ENCODE data around the gene OR1M1. TPM values are rescaled to one million over a fixed set of nuclear protein-coding genes. Genes with fewer than 3 reads are reported as not detected.

OR1M1 gene
- total and polyA plus RNA-seq, 9 of the 15 experiments (the other 6 are each of a cell fraction or from before 2014, with no cell fraction given), result not detected

DNA sequence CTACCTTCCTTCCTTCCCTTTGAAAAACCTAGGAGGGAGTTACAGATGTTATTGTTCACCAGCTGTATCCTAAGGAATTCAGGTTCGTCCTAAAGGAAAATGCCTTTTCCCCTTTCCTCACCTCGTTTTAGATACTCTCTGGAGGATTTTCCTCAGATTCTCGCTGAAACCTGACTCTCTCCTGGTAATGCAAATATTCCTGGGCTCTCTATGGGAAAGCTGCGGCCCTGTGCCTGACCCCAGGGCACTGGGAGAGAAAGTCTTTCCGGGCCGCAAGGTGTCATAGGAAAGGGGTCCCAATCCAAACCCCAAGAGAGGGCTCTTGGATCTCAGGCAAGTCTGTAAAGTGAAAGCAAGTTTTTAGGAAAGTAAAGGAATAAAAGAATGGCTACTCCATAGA lies 13.1 kb upstream of the OR1M1 start:
- H4K20me1 ChIP-seq (replicated peaks; ENCODE audit: control insufficient read depth, insufficient read depth, low read length), result 0 out of 2 replicates have a peak, but pooled peaks cover 7% of the 10 kb centered on the region
- no peak for DNase-seq (ENCODE audit: extremely low read depth in 1 of 4, low spot score in 3 of 4)
- no peak overlapping the region for H2AFZ ChIP-seq (ENCODE audit: low read depth, low read length)
- 52% methylated on average over 6 of the region's 6 CpGs for WGBS (ENCODE audit: insufficient coverage, low coverage, missing lambda C conversion rate)
- POLR2A ChIA-PET, result interaction anchor here (0.6 kb wide), 1 partner anchor 243 kb away, joined by 3 read pairs; no protein-coding TSS in a partner anchor
- no peak overlapping the region for H3K27ac ChIP-seq (ENCODE audit: extremely low read depth, low read depth, low read length)
- peaks cover 2 to 4% of the 10 kb centered on the region in 2 experiments; a peak in 1 of 5 replicates for H3K27me3 ChIP-seq (ENCODE audit: control insufficient read depth in 2 of 2, insufficient read depth in 2 of 2, low read length in 2 of 2)
- H3K4me1 ChIP-seq (replicated peaks in 1 of 2; ENCODE audit: control insufficient read depth in 2 of 2, insufficient read depth in 2 of 2, low read length in 2 of 2), result peaks cover 12 to 17% of the 10 kb centered on the region in 2 experiments; a peak in 4 of 5 replicates
- BruUV-seq (replicated peaks), result no TSS peak
- no peak for FAIRE-seq
- no peak for TF ChIP-seq ZNF76 (CRISPR knock-in tag; IDR thresholded peaks at IDR 0.05; ENCODE audit: borderline replicate concordance)
- no peak for TF ChIP-seq KHSRP (IDR thresholded peaks at IDR 0.05)
- TF ChIP-seq MECOM (CRISPR knock-in tag; IDR thresholded peaks at IDR 0.05), result no peak
- no peak for TF ChIP-seq ZNF324 (CRISPR knock-in tag; IDR thresholded peaks at IDR 0.05)
- TF ChIP-seq TAF7 (tag; IDR thresholded peaks at IDR 0.05), result no peak
- no peak for TF ChIP-seq SIN3A (IDR thresholded peaks at IDR 0.05; ENCODE audit: borderline replicate concordance in 2 of 2, control insufficient read depth in 1 of 2, low read depth in 2 of 2, low read length in 2 of 2)
- TF ChIP-seq, protein P1, sequence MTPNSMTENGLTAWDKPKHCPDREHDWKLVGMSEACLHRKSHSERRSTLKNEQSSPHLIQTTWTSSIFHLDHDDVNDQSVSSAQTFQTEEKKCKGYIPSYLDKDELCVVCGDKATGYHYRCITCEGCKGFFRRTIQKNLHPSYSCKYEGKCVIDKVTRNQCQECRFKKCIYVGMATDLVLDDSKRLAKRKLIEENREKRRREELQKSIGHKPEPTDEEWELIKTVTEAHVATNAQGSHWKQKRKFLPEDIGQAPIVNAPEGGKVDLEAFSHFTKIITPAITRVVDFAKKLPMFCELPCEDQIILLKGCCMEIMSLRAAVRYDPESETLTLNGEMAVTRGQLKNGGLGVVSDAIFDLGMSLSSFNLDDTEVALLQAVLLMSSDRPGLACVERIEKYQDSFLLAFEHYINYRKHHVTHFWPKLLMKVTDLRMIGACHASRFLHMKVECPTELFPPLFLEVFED (CRISPR knock-in tag; conservative IDR thresholded peaks at IDR 0.05), result no peak
- no peak for TF ChIP-seq TAL1 (IDR thresholded peaks at IDR 0.05)
- TF ChIP-seq, protein P2, sequence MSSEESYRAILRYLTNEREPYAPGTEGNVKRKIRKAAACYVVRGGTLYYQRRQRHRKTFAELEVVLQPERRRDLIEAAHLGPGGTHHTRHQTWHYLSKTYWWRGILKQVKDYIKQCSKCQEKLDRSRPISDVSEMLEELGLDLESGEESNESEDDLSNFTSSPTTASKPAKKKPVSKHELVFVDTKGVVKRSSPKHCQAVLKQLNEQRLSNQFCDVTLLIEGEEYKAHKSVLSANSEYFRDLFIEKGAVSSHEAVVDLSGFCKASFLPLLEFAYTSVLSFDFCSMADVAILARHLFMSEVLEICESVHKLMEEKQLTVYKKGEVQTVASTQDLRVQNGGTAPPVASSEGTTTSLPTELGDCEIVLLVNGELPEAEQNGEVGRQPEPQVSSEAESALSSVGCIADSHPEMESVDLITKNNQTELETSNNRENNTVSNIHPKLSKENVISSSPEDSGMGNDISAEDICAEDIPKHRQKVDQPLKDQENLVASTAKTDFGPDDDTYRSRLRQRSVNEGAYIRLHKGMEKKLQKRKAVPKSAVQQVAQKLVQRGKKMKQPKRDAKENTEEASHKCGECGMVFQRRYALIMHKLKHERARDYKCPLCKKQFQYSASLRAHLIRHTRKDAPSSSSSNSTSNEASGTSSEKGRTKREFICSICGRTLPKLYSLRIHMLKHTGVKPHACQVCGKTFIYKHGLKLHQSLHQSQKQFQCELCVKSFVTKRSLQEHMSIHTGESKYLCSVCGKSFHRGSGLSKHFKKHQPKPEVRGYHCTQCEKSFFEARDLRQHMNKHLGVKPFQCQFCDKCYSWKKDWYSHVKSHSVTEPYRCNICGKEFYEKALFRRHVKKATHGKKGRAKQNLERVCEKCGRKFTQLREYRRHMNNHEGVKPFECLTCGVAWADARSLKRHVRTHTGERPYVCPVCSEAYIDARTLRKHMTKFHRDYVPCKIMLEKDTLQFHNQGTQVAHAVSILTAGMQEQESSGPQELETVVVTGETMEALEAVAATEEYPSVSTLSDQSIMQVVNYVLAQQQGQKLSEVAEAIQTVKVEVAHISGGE (CRISPR knock-in tag; IDR thresholded peaks at IDR 0.05), result no peak
- no peak for TF ChIP-seq SMAD1 (IDR thresholded peaks at IDR 0.05; ENCODE audit: low read depth, low read length, partially characterized antibody)
- no peak for TF ChIP-seq SIX5 (IDR thresholded peaks at IDR 0.05; ENCODE audit: borderline replicate concordance in 1 of 2, insufficient read depth in 1 of 2, low read depth in 1 of 2, low read length in 2 of 2)
- TF ChIP-seq FOS (IDR thresholded peaks at IDR 0.05; ENCODE audit: extremely low read depth, insufficient read length), result no peak
- H3K9me1 ChIP-seq (ENCODE audit: control insufficient read depth, insufficient read depth, low read length), result peaks cover 3% of the 10 kb centered on the region
- no peaks in the 10 kb centered on the region for H3K9me3 ChIP-seq (replicated peaks; ENCODE audit: control insufficient read depth, insufficient read depth, low read depth, low read length)
- no peak overlapping the region for H3K4me2 ChIP-seq (ENCODE audit: insufficient read depth, low read length)
- no peaks in the 10 kb centered on the region for H3K79me2 ChIP-seq (ENCODE audit: control insufficient read depth, insufficient read depth, low read length)
- no peak overlapping the region for H3K4me3 ChIP-seq
- H3K9ac ChIP-seq (ENCODE audit: insufficient read depth in 1 of 2, low read depth in 2 of 2, low read length in 2 of 2), result no peak overlapping the region
- CTCF ChIA-PET (ENCODE audit: low intra/inter-chr PET ratio), result no interaction called here
- in situ Hi-C loops (cut with MboI), result no loop called here
- ATAC-seq, result no peak
- no peaks in the 10 kb centered on the region for H3K36me3 ChIP-seq (ENCODE audit: control insufficient read depth, insufficient read depth, low read length)
- intact Hi-C loops (cut with micrococcal nuclease), result no loop called here

Data from K562 (cell line).